Right hindlimb (tissue), 1 donor: ENCODE results near the gene CORO1C.
"Not testable (repeated sequence)": the region's sequence is repeated elsewhere in the genome, so short reads cannot be mapped to it uniquely, and the experiment has no call there.

ENCODE experiments used
- DNase-seq: peaks from one replicate; pipeline ENCODE4 v3.0.0-alpha.2; 2018

Gene CORO1C

GRCh38 chr12:108633081-108633533 is 98.2 kb downstream of the CORO1C start:
- DNase-seq = no peak

- not testable (repeated sequence) for DNase-seq
These were observed 100.1 kb downstream of the CORO1C start for GRCh38 chr12:108631261-108631660.

DNA sequence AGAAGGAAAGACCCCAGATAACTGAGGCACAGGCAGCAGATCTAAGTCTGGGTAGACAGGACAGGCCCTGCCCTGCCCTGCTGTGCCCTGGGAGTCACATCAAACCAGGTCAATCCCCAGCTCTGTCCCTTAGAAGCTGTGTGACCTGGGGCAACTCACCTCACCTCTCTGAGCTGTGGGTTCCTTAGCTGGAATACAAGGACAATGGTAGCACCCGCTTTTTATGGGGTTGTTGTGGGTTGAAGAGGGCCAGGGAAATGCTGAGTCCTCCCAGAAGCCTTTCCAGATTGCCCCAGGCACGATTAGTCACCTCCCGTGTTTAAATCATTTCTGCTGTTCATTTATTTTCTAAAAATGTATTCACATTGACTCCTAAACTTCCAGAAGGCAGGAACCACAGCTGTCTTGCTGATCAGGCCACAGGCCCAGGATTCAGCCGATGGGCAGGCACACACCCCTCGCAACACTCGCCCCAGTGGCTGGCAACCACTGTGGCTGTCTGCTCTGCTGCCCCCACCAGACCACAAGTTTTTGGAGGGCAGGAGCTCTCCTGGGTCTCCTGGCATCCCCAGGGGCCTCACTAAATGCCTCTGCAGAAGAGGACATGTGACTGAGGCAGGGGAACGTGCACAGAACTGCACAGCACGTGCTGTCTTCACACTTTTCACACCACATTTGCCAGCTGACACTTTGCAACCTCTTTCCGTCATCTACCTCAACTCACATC is 100.7 kb downstream of the CORO1C start:
- no peak for DNase-seq

GRCh38 chr12:108629824-108630476 is 101.4 kb downstream of the CORO1C start:
- no peak for DNase-seq

GRCh38 chr12:108629151-108629550 is 102.2 kb downstream of the CORO1C start:
- DNase-seq = no peak

- no peak for DNase-seq
These were observed 104.0 kb downstream of the CORO1C start for GRCh38 chr12:108627134-108627920.

DNA sequence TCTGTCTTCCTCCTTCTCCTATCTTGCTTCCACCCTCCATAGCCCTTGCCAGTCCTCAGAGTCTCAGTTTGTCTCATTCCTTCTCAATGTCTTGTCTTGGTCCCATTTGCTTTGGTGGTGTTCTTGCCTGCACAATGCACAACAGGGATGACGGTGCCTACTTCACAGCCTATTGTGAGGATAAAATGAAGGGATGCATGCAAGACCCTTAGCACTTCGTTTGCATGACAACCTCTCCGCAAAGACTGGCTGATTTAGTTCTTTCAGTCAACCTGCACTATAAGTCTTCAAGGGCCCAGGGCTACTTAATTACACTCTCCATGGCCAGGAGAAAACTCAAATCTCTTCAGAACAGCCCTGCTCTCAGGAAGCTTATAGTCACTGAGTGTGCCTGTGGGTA is 106.1 kb downstream of the CORO1C start:
- DNase-seq = no peak

DNA sequence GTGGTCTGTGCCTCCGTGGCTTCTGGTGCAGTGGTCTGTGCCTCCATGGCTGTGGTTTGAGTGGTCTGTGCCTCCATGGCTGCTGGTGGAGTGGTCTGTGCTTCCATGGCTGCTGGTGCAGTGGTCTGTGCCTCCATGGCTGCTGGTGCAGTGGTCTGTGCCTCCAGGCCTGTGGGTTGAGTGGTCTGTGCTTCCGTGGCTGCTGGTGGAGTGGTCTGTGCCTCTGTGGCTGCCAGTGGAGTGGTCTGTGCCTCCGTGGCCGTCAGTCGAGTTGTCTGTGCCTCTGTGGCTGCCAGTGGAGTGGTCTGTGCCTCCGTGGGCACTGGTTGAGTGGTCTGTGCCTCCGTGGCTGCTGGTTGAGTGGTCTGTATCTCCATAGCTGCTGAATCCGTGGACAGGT is 107.7 kb downstream of the CORO1C start:
- no peak for DNase-seq

DNA sequence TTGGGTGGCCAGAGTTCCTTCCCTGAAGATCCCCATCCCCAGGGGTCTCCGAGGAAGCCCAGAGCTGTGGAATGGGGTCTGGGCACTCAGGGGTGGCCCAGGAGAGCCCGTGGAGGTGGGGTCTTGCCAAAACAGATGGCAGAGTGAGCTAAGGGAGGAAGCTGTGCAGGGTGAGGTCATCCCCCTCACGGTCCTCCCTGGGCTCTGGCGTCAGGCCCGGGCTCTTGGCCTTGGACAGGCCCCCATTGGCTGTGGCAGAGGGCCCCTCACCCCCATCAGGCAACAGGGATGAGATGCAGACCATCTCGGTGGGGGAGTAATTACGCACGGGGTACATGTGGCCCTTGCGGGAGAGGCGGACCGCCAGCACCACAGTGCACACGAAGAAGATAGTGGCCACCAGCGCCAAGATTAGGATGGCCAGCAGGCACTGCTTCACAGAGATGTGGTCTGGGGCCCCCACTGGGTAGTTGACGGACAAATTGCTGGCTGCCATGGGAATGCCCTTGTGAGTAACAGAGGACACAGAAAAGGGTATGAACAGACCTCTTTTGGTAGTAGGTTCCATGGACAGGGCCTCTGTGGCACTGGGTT is 108.3 kb downstream of the CORO1C start:
- no peak for DNase-seq

DNA sequence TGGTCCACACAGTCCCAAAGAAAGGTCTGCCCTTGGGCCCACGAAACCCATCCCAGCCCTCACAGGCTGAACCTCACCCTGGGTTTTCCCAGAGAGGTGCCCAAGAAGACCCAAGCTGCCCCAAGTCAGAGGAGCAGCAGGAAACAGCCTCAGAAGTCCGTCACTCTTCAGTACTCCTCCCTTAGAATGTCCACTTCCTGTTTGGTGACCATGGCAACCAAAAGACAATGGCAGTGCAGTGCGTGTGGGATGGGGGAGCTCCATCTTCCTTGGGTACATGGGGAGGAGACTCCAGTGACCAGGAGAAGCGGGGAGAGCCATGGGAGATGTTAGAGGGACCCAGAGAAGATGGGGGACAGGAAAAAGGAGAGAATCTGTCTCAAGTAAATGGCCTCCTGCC is 108.9 kb downstream of the CORO1C start:
- DNase-seq = no peak

DNA sequence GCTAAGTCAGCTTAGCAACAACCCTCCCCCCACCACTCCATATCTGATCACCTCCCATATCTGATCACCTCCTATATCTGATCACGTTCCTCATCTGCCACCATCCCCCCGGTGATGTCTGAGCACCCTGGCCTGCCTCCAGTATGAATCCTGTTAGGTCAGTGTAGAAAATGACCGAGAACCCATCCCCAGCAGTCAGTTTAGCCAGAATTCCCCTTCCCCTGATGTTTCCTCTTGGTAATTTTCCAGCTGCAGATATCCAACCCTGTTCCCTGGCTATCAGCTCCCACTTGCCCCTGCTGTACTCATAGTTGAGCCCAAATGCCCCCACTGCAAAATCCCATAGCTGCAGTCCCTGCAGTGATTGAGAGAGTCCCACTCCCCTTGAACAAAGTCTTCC is 110.2 kb downstream of the CORO1C start:
- no peak for DNase-seq

DNA sequence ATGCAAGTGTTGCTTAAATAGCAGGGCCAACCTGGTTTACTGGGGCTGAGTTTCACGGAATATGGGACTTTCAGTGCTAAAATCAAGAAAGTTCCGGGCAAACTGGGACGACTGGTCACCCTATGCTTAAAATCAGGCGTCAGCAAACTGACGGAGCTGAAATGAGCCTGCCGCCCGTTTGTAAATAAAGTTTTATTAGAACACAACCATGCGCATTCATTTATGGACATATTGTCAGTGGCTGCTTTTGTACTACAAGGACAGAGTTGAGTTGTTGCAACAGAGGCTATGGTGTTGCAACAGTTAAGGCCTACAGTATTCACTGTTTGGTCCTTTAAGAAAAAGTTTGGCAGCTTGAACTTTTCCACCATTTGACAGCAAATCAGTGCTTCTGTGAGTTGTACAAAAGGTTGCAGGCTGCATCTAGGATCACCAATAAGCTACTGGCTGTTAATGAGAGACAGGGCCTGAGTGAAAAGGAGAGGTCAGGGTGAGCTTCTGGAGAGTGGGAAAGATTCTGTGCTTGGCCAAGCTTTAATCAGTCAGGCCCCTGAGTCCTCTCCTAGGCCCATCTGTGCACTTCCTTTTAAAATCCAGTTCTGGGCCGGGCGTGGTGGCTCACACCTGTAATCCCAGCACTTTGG is 111.0 kb downstream of the CORO1C start:
- no peak for DNase-seq

GRCh38 chr12:108619369-108620160 is 111.8 kb downstream of the CORO1C start:
- no peak for DNase-seq

DNA sequence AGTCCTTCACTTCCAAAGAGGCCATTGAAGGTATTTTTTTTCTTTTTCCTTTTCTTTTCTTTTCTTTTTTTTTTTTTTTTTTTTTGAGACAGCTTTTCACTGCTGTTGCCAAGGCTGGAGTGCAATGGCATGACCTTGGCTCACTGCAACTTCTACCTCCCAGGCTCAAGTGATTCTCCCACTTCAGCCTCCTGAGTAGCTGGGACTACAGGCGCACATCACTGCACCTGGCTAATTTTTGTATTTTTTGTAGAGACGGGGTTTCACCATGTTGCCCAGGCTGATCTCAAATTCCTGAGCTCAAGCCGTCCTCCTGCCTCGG is 112.4 kb downstream of the CORO1C start:
- not testable (repeated sequence) for DNase-seq

DNA sequence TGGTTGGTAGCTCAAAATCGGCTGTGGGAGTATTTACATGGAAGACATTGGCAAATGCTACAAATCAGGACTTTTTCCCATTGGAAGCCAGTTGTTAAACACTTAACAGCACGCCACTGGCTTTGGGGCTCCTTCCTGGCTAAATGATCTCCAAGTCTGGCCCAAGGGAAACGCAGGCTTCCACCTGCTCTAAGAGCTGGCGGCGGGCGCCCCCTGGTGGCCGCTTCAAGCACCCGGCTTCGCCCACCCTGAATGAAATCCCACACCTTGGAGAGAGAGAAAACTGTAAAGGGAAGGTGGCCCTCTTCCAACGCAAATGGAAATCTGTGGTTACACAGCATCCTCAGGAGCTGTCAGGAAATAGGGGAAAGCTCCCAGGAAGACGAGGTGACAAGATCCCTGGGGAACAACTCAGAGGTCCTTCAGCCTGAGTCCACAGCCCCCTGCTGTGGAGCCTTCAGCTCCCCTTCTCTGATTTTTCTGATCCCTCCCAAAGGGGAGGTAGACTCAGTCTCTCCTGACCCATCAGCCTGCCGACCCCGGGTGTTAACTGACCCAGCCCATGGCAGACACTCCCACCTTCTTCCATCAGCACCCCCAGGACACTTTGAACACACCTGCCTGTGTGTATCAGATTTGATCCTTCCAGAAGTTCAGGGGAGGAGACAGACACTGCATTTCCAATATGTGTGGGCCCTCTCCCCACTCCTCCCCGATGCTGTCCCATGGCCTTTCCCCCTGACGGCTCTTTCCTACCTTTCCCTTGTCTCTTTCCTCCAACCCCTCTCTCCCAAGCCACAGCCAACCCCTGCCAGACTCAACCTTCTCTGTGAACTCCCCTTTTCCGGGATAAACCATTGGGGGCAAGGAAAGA is 113.0 kb downstream of the CORO1C start:
- peak; percentile 90 for DNase-seq

GRCh38 chr12:108616941-108617858 is 114.1 kb downstream of the CORO1C start:
- no peak for DNase-seq

DNA sequence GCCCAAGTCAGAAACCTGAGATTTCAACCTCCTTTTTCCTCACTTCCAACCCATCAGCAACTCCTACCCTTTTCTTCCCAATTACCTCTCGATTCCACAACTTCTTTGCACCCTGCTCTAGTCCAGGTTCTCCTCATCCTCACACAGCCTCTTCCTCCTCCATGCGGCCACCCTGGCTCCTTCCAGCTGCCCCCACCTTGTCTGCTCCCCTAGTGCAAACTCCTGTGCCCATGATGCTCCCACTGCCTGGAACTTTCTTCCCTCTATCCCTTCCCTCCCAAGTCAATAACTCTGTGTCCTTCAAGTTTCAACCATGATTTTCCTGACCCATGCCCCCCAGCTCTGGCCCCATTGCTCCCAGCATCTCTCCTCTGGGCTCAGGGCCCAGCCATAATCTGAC is 115.0 kb downstream of the CORO1C start:
- DNase-seq = no peak

DNA sequence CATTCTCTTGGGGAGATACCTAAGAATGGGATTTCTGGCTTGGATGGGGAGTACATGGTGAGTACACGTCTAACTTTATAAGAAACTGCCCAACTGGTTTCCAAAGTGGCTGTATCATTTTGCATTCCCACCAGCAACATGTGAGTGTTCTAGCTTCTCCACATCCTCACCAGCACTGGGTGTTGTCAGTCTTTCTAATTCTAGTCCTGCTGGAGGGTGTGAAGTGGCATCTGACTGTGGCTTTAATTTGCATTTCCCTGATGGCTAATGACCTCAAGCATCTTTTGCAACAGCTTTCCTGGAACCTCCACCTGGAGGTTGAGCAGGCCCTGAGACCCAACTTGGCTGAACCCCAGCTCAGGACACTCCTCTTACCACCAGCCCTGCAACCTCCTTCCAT is 115.4 kb downstream of the CORO1C start:
- no peak for DNase-seq

- DNase-seq = no peak
These were observed 116.7 kb downstream of the CORO1C start for GRCh38 chr12:108614639-108615038.

GRCh38 chr12:108614041-108614440 is 117.3 kb downstream of the CORO1C start:
- no peak for DNase-seq
